ENCODE measurements around the gene SIRT3. TPM values are rescaled to one million over a fixed set of nuclear protein-coding genes. Genes with fewer than 3 reads are reported as not detected.
"Not testable (repeated sequence)": the region's sequence is repeated elsewhere in the genome, so short reads cannot be mapped to it uniquely, and the experiment has no call there.

Gene SIRT3
- total RNA-seq, 3 donors from 2014 or later (not counting 1 experiment from before 2014, with no cell fraction given) = 20.1 to 24.2 (median 21.2) TPM

DNA sequence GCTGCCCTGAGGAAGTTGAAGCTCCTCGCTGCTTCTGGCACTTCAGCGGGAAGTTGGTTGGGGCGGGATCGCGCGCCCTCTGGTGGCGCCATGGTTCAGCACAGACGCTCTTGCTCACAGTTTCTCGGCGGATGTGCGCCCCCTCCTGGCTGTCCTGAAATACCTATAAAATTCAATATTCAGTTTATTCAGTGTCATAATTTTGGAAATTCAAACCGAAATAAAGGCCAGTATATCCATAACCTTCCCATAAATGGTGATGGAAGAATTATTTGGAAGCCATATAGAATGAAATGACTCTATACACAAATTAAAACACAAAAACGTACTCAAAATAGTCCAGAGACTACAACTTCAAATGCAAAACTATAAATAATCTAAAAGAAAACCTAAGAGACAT, 55.9 kb downstream of the SIRT3 start:
- H3K4me1 Mint-ChIP-seq; H3K27ac Mint-ChIP-seq; DNase-seq; H3K36me3 Mint-ChIP-seq; intact Hi-C loops (cut with micrococcal nuclease); H3K4me3 Mint-ChIP-seq; ATAC-seq; H3K27me3 Mint-ChIP-seq (ENCODE audit: low read depth in 2 of 2); H3K36me3 ChIP-seq (ENCODE audit: control insufficient read depth, insufficient read depth, low read length); H3K27ac ChIP-seq (ENCODE audit: low read length); H3K27me3 ChIP-seq (ENCODE audit: control insufficient read depth, insufficient read depth, low read length); H3K9me3 ChIP-seq (ENCODE audit: control insufficient read depth, insufficient read depth, low read length); H3K9me3 Mint-ChIP-seq; H3K4me1 ChIP-seq (ENCODE audit: control insufficient read depth, insufficient read depth, low read length); H3K4me3 ChIP-seq (ENCODE audit: low read length): not testable (repeated sequence)
- WGBS (ENCODE audit: insufficient coverage) = no CpG with 5 or more reads among the region's 13 CpGs
- TF ChIP-seq, protein P1, sequence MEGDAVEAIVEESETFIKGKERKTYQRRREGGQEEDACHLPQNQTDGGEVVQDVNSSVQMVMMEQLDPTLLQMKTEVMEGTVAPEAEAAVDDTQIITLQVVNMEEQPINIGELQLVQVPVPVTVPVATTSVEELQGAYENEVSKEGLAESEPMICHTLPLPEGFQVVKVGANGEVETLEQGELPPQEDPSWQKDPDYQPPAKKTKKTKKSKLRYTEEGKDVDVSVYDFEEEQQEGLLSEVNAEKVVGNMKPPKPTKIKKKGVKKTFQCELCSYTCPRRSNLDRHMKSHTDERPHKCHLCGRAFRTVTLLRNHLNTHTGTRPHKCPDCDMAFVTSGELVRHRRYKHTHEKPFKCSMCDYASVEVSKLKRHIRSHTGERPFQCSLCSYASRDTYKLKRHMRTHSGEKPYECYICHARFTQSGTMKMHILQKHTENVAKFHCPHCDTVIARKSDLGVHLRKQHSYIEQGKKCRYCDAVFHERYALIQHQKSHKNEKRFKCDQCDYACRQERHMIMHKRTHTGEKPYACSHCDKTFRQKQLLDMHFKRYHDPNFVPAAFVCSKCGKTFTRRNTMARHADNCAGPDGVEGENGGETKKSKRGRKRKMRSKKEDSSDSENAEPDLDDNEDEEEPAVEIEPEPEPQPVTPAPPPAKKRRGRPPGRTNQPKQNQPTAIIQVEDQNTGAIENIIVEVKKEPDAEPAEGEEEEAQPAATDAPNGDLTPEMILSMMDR (IDR thresholded peaks at IDR 0.05) = peak; percentile 49

Other genes starting within 250 kb of the SIRT3 start
- gene SCGB1C1, start 43.3 kb downstream of the SIRT3 start, total RNA-seq = 1 to 10 TPM in 1 of 3 donors, under 1 TPM in 1, not detected in 1; 0.73 to 2.1 TPM
- gene BET1L, start 28.9 kb downstream of the SIRT3 start, total RNA-seq = 10 to 100 TPM; 32.4 to 44.1 (median 35.8) TPM
- gene RIC8A, start 28.6 kb downstream of the SIRT3 start, total RNA-seq = 100 to 1,000 TPM; 102 to 153 (median 106) TPM
- gene PSMD13, start 634 bp upstream of the SIRT3 start, total RNA-seq = 100 to 1,000 TPM in 2 of 3 donors, 10 to 100 TPM in 1; 94.6 to 111 (median 104) TPM
- 1 to 10 TPM; 1.7 to 3.0 (median 2.3) TPM for gene NLRP6, start 42.1 kb upstream of the SIRT3 start, total RNA-seq
- gene PGGHG, start 52.8 kb upstream of the SIRT3 start, total RNA-seq = 100 to 1,000 TPM; 130 to 237 (median 153) TPM
- not detected for gene IFITM5, start 63.2 kb upstream of the SIRT3 start, total RNA-seq
- gene IFITM2, start 71.5 kb upstream of the SIRT3 start, total RNA-seq = 1,000 to 10,000 TPM; 1,080 to 1,421 (median 1,273) TPM
- gene IFITM1, start 77.7 kb upstream of the SIRT3 start, total RNA-seq = 100 to 1,000 TPM; 540 to 809 (median 710) TPM
- gene IFITM3, start 84.5 kb upstream of the SIRT3 start, total RNA-seq = 100 to 1,000 TPM in 1 of 3 donors, 10 to 100 TPM in 2; 64.0 to 165 (median 93.6) TPM
- gene B4GALNT4, start 133.2 kb upstream of the SIRT3 start, total RNA-seq = 1 to 10 TPM in 2 of 3 donors, under 1 TPM in 1; 0.66 to 1.5 (median 1.5) TPM
- gene PKP3, start 157.9 kb upstream of the SIRT3 start, total RNA-seq = under 1 TPM in 2 of 3 donors, not detected in 1; 0.29 to 0.56 TPM
- gene SIGIRR, start 178.7 kb upstream of the SIRT3 start, total RNA-seq = 100 to 1,000 TPM; 619 to 690 (median 666) TPM
- 10 to 100 TPM; 15.1 to 21.3 (median 15.1) TPM for gene ANO9, start 205.7 kb upstream of the SIRT3 start, total RNA-seq
- gene PTDSS2, start 213.9 kb upstream of the SIRT3 start, total RNA-seq = 10 to 100 TPM; 21.5 to 25.1 (median 23.4) TPM

Data from natural killer cell (primary cell).